DMS79 treated with DMSO at 0.1 percent for 48 hours (cell line): ENCODE results near the gene IL4R.
"Not testable (repeated sequence)": the region's sequence is repeated elsewhere in the genome, so short reads cannot be mapped to it uniquely, and the experiment has no call there.

Experiments used
- DNase-seq: peaks from one replicate; lab custom pipeline; 2025; lab: John Stamatoyannopoulos, UW

The IL4R gene

GRCh38 chr16:27329376-27330079 is 15.8 kb downstream of the IL4R start:
- not testable (repeated sequence) for DNase-seq

GRCh38 chr16:27330542-27330941 is 16.8 kb downstream of the IL4R start:
- peak; percentile 28 for DNase-seq

GRCh38 chr16:27332105-27332504 is 18.3 kb downstream of the IL4R start:
- DNase-seq: no peak

GRCh38 chr16:27333104-27333503 is 19.3 kb downstream of the IL4R start:
- DNase-seq: no peak

GRCh38 chr16:27333549-27333948 is 19.8 kb downstream of the IL4R start:
- DNase-seq: no peak

- no peak for DNase-seq
Measured at GRCh38 chr16:27334192-27334764, 20.5 kb downstream of the IL4R start.

- no peak for DNase-seq
Measured at GRCh38 chr16:27334838-27335237, 21.1 kb downstream of the IL4R start.

- no peak for DNase-seq
Measured at GRCh38 chr16:27335349-27336053, 21.7 kb downstream of the IL4R start.

GRCh38 chr16:27337024-27337423 is 23.2 kb downstream of the IL4R start:
- DNase-seq: no peak

GRCh38 chr16:27339180-27339579 is 25.4 kb downstream of the IL4R start:
- DNase-seq: no peak

GRCh38 chr16:27340654-27341053 is 26.9 kb downstream of the IL4R start:
- DNase-seq: no peak

- DNase-seq: no peak
Measured at GRCh38 chr16:27341549-27341948, 27.8 kb downstream of the IL4R start.

- no peak for DNase-seq
Measured at GRCh38 chr16:27341971-27342370, 28.2 kb downstream of the IL4R start.

GRCh38 chr16:27344721-27345120 is 30.9 kb downstream of the IL4R start:
- no peak for DNase-seq

- DNase-seq: no peak
Measured at GRCh38 chr16:27345201-27345600, 31.4 kb downstream of the IL4R start.

GRCh38 chr16:27346819-27347218 is 33.0 kb downstream of the IL4R start:
- no peak for DNase-seq

GRCh38 chr16:27347930-27348685 is 34.3 kb downstream of the IL4R start:
- DNase-seq: no peak

GRCh38 chr16:27349276-27349675 is 35.5 kb downstream of the IL4R start:
- no peak for DNase-seq

GRCh38 chr16:27350006-27350405 is 36.2 kb downstream of the IL4R start:
- no peak for DNase-seq

GRCh38 chr16:27351989-27352388 is 38.2 kb downstream of the IL4R start:
- no peak for DNase-seq

GRCh38 chr16:27353853-27354252 is 40.1 kb downstream of the IL4R start:
- no peak for DNase-seq

GRCh38 chr16:27355610-27356009 is 41.8 kb downstream of the IL4R start:
- no peak for DNase-seq

GRCh38 chr16:27356794-27357193 is 43.0 kb downstream of the IL4R start:
- DNase-seq: no peak
